Gastrocnemius medialis (tissue), 4 donors: ENCODE results near the gene TIGD4. TPM values are rescaled to one million over a fixed set of nuclear protein-coding genes. Genes with fewer than 3 reads are reported as not detected.

Source experiments
- ATAC-seq, 2 donors: fragments of 150-250 bp; one replicate each; pipeline ENCODE4 v1.9.1; 2016
- DNase-seq, 2 donors: peaks; one replicate each; pipeline ENCODE4 v3.0.0-alpha.2; 2019
- H3K27ac ChIP-seq, 4 donors: fragments of 200-600 bp; sonication (generic); 1 replicate in 1 of 4; 2 replicates in 3 of 4; pipeline ENCODE4 v1.5.1; 2016 to 2018; ENCODE audit warnings: mild to moderate bottlenecking in 2 of 4, moderate library complexity in 1 of 4
- H3K27me3 ChIP-seq, 3 donors: fragments of 200-600 bp; sonication (generic) in 2 of 3; 1 replicate in 1 of 3; 2 replicates in 2 of 3; pipeline versions ENCODE4 v1.5.1 to v1.6.0; 2016 to 2019; ENCODE audit warnings: mild to moderate bottlenecking in 1 of 3, moderate library complexity in 1 of 3
- H3K36me3 ChIP-seq, 2 donors: fragments of 200-600 bp; sonication (generic) in 1 of 2; one replicate each; pipeline ENCODE4 v1.5.1; 2017 to 2018
- H3K4me1 ChIP-seq, 2 donors: fragments of 200-600 bp; sonication (generic) in 1 of 2; one replicate each; pipeline ENCODE4 v1.5.1; 2016 to 2017; ENCODE audit warnings: mild to moderate bottlenecking in 2 of 2
- H3K4me3 ChIP-seq, 4 donors: fragments of 200-600 bp; sonication (generic) in 3 of 4; 1 replicate in 1 of 4; 2 replicates in 3 of 4; pipeline ENCODE4 v1.5.1; 2016 to 2019; ENCODE audit warnings: mild to moderate bottlenecking in 2 of 4
- H3K9me3 ChIP-seq, 3 donors: fragments of 200-600 bp; sonication (generic) in 2 of 3; 1 replicate in 1 of 3; 2 replicates in 2 of 3; pipeline ENCODE4 v1.5.1; 2016 to 2019
- CTCF ChIP-seq, 5 experiments: fragments of 450-650 bp in 3 of 5; fragments of 200-600 bp in 2 of 5; sonication (generic) in 2 of 5; IDR thresholded peaks in 4 of 5; conservative IDR thresholded peaks in 1 of 5; 1 replicate in 4 of 5; 2 replicates in 1 of 5; pipeline ENCODE4 v1.5.1; 2016 to 2019; ENCODE audit warnings: antibody characterized with exemption in 5 of 5, mild to moderate bottlenecking in 3 of 5, moderate library complexity in 3 of 5
- POLR2A ChIP-seq, 2 donors: fragments of 450-650 bp; IDR thresholded peaks; one replicate each; pipeline ENCODE4 v1.6.1; 2017; ENCODE audit warnings: antibody characterized with exemption in 2 of 2, mild to moderate bottlenecking in 2 of 2, moderate library complexity in 2 of 2
- in situ Hi-C, 4 donors: fragments of 200-750 bp; cut with MboI; loops; one replicate each; pipeline versions ENCODE4 v1.15.0 to v1.8.0; 2017; ENCODE audit warnings: low sequenced_read_pairs in 4 of 4
- intact Hi-C: fragments of 100-400 bp; cut with DNase I; formaldehyde crosslinking; loops from one replicate; pipeline ENCODE4 v1.15.1; 2023; ENCODE audit warnings: low total_unique reads
- total RNA-seq, 4 donors: library from RNA; depleted of rRNA; stranded (reverse); fragments of >200 nt; gene quantifications; one replicate each; pipeline versions ENCODE4 v1.1.0 to v1.2.3, GENCODE V29; 2016

The TIGD4 gene
- total RNA-seq, 4 donors from 2014 or later: 0.09 to 0.23 TPM; not detected in 2

DNA sequence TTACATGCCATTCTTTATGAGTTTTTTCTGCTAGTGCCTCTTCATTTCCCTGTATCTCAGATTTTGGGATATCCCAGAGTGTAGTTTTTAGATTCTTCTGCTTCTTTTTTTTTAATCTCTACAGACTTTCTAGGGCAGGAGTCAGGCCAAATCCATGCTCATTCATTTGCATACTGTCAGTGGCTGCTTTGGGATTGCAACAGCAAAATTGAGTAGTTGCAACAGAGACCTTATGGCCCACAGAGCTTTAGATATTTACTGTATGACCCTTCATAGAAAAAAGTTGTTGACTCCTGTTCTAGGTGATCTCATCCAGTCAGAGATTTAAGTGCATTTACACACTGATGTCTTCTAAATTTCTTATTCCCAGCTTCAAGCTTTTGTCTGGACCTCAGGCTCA, 35.5 kb upstream of the TIGD4 start:
- Histone ChIP-seq H3K36me3 (peaks cover 0 to 7% of the 10 kb centered on the region in 2 donors), H3K4me1 (peaks cover 8 to 13% of the 10 kb centered on the region in 2 donors), H3K27me3 (no peaks in the 10 kb centered on the region), H3K9me3 (no peaks in the 10 kb centered on the region), H3K27ac (no peak overlapping the region), H3K4me3 (no peak overlapping the region)
- no peak for ATAC-seq
- DNase-seq: no peak
- in situ Hi-C loops (no loop called here), intact Hi-C loops (no loop called here)
- no peak for TF ChIP-seq POLR2A (IDR thresholded peaks at IDR 0.05)
- no peak for TF ChIP-seq CTCF (IDR thresholded peaks at IDR 0.05 in 4 of 5, conservative IDR thresholded peaks at IDR 0.05 in 1 of 5)

GRCh38 chr4:152810715-152811287, 31.3 kb upstream of the TIGD4 start:
- Histone ChIP-seq H3K36me3 (peaks cover 0 to 7% of the 10 kb centered on the region in 2 donors), H3K27me3 (no peaks in the 10 kb centered on the region), H3K27ac (no peak overlapping the region), H3K4me3 (no peak overlapping the region), H3K4me1 (peaks cover 0 to 11% of the 10 kb centered on the region in 2 donors), H3K9me3 (no peaks in the 10 kb centered on the region)
- DNase-seq (no peak), ATAC-seq (no peak)
- intact Hi-C loops: no loop called here
- no peak for TF ChIP-seq POLR2A (IDR thresholded peaks at IDR 0.05)
- in situ Hi-C loops: no loop called here

DNA sequence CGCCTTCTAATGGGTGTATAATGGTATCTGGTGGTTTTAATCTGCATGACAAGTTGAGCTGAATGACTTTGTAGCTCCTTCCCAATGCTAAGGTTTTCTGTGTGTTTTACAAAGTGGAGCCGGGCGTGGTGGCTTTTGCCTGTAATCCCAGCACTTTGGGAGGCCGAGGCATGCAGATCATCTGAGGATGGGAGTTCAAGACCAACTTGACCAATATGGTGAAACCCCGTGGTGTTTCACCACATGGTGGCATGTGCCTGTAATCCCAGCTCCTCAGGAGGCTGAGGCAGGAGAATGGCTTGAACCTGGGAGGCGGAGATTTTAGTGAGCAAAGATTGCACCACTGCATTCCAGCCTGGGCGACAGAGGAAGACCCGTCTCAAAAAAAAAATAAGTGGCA, 29.1 kb upstream of the TIGD4 start:
- Histone ChIP-seq H3K4me3 (no peak overlapping the region), H3K36me3 (no peaks in the 10 kb centered on the region), H3K27ac (no peak overlapping the region), H3K9me3 (no peaks in the 10 kb centered on the region), H3K27me3 (no peaks in the 10 kb centered on the region), H3K4me1 (peaks cover under 1 to 11% of the 10 kb centered on the region in 2 donors)
- no peak for ATAC-seq
- intact Hi-C loops (no loop called here), in situ Hi-C loops (no loop called here)
- TF ChIP-seq CTCF (IDR thresholded peaks at IDR 0.05 in 4 of 5, conservative IDR thresholded peaks at IDR 0.05 in 1 of 5): no peak
- no peak for DNase-seq

DNA sequence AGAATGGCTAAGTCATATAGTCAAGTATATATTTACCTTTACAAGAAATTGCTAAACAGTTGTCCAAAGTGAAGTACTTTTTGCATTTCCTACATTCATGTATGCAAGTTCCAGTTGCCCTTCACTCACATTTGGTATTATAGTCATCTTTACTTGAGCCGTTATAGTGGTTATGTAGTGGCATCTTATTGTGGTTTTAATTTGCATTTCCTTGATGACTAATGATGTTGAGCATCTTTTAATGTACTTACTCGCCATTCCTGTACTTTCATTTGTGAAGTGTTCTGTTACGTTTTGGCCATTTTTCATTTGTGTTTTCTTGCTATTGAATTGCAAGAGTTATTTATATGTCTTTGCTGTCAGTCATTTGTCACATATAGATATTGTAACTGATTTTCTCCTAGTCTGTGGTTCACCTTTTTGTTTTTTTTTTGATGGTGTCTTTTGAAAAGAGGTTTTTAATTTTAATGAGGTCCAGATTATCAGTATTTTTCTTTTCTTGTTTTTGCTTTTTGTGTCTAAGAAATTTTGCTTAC, 27.8 kb upstream of the TIGD4 start:
- in situ Hi-C loops: no loop called here
- Histone ChIP-seq H3K27ac (no peak overlapping the region), H3K4me3 (no peak overlapping the region), H3K9me3 (no peaks in the 10 kb centered on the region), H3K27me3 (no peaks in the 10 kb centered on the region), H3K36me3 (no peaks in the 10 kb centered on the region), H3K4me1 (peaks cover 3 to 11% of the 10 kb centered on the region in 2 donors)
- intact Hi-C loops: no loop called here
- TF ChIP-seq CTCF (IDR thresholded peaks at IDR 0.05 in 4 of 5, conservative IDR thresholded peaks at IDR 0.05 in 1 of 5) (no peak), POLR2A (IDR thresholded peaks at IDR 0.05) (no peak)
- DNase-seq: no peak
- no peak for ATAC-seq

DNA sequence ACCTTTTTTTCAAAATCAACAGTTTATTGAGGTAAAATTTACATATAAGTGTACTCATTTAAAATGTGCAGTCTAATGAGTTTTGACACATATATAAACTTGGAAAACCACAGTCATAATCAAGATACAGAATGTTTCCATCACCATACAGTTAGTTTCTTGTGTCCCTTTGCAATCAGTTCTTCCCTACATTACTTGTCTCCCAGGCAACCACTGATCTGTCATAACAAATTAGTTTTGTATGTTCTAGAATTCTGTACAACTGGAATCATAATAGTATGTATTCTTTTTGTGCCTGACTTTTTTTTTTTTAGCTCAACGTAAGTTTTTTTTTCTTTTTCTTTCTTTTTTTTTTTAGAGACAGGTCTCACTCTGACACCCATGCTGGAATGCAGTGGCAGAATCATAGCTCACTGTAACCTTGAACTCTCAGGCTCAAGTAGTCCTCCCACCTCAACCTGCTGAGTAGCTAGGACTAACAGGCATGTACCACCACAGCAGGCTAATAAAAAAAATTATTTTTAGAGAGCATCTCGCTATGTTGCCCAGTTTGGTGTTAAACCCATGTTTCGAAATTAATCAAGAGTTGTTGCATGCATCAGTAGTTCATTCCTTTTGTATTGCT, 27.1 kb upstream of the TIGD4 start:
- H3K36me3 ChIP-seq: no peaks in the 10 kb centered on the region
- no peak overlapping the region for H3K4me3 ChIP-seq
- peaks cover 3 to 13% of the 10 kb centered on the region in 2 donors for H3K4me1 ChIP-seq
- TF ChIP-seq POLR2A (IDR thresholded peaks at IDR 0.05) (no peak), CTCF (IDR thresholded peaks at IDR 0.05 in 4 of 5, conservative IDR thresholded peaks at IDR 0.05 in 1 of 5) (no peak)
- no peaks in the 10 kb centered on the region for H3K9me3 ChIP-seq
- in situ Hi-C loops: no loop called here
- no peak for DNase-seq
- no peak overlapping the region for H3K27ac ChIP-seq
- no peak for ATAC-seq
- intact Hi-C loops: no loop called here
- no peaks in the 10 kb centered on the region for H3K27me3 ChIP-seq
